Activated T-cell treated with anti-CD3 and anti-CD28 coated beads, Interleukin-2, amount 50 U/mL, for 1 hour (primary cell): Measurements from ENCODE around the gene CFAP73.

Experiments used
- DNase-seq: peaks from one replicate; pipeline ENCODE4 v3.0.0-alpha.2; 2020

The CFAP73 gene

DNA sequence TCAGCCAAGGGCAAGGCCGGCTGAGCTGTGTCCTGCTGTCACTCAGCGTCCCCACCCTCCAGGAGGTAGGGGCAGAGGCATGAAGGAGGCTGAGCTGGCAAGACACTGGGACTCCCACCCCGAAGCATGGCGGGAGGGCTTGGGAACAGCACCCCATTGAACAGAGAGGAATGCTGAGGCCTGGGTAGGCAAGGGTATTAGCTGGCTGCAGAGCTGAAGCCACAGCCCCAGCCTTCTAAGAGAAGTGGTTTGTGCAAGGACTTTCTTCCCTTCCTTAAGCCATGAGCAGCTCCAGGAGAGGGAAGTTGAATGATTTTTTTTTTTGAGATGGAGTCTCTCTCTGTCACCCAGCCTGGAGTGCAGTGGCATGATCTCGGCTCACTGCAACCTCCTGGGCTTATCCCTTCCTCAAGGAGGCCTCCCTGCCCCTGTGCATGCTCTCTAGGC is 6.6 kb upstream of the CFAP73 start:
- DNase-seq, result no peak

DNA sequence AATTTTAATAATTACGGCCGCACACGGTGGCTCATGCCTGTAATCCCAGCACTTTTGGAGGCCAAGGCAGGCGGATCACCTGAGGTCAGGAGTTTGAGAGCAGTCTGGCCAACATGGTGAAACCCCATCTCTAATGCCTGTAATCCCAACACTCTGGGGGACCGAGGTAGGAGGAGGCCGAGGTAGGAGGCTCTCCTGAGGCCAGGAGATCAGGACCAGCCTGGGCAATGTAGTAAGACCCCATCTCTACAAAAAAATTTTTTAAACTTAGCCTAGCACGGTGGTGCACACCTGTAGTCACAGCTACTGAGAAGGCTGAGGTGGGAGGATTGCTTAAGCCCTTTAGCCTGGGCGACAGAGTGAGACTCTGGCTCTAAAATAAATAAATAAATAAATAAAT is 5.6 kb upstream of the CFAP73 start:
- no peak for DNase-seq

DNA sequence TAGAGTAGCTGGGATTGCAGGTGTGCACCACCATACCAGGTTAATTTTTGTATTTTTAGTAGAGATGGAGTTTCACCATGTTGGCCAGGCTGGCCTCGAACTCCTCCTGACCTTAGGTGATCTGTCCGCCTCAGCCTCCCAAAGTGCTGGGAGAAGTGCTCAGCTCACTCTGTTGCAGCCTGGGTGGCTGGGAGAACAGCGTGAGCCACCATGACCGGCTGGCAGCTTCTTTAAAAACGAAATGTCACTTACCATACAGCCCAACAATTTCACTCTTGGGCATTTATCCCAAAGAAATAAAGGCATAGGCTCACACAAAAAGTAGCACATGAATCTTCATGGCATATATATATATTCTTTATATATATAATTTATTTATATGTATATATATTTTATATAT is 4.7 kb upstream of the CFAP73 start:
- DNase-seq, result no peak

DNA sequence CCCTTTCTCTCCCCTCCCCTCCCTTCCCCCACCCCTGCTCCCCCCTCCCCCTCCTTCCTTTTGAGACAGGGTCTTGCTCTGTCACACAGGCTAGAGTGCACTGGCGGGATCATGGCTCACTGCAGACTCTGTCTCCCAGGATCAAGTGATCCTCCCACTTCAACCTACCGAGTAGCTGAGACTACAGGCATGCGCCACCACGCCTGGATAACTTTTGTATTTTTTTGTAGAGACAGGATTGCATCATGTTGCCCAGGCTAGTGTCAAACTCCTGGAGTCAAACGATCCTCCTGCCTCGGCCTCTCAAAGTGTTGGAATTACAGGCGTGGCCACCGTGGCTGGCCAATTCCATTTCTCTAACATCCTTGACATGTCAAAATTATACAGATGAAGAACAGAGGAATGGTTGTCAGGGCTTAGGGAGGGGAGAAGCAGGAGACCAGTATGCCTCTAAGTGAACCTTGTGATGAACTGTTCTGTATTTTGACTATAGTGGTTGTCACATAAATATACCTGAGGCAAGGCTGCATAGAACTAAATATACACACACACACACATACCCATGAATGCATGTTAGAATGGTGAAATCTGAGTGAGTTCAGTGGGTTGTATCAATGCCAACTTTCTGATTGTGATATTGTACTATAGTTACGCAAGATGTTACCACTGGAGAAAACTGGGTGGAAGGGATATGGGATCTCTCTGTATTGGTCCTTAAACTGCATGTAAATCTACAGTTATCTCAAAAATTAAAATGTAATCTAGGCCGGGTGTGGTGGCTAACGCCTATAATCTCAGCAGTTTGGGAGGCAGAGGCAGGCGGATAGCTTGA is 3.6 kb upstream of the CFAP73 start:
- no peak for DNase-seq

DNA sequence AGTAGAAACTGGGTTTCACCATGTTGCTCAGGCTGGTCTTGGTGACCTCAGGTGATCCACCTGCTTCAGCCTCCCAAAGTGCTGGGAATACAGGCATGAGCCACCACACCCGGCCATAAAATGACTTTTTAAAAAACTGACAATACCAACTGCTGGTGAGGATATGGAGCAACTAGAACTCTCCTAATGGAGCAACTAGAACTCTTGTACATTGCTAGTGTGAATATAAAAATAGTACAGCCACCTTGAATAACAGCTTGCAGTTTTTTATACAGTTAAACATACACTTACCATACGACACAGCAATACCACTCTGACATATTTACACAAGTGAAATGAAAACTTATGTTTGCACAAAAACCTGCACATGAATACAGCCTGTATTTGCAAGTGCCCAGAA is 2.5 kb upstream of the CFAP73 start:
- DNase-seq, result no peak

DNA sequence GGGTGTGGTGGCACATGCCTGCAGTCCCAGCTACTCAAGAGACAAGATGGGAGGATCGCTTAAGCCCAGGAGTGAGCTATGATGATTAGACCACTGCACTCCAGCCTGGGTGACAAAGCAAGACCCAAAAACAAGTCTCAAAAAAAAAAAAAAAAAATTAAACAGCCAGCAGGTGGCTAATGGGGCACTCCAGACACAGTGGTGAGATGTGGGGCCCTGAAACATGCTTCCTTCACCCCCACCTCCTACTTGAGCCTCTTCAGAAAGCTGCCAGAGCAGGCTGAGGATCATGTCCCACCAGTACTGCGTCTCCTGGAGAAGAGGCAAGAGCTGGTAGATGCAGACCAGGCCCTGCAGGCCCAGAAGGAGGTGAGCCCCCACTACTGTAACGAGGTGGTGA is 2.1 kb downstream of the CFAP73 start:
- DNase-seq, result no peak

DNA sequence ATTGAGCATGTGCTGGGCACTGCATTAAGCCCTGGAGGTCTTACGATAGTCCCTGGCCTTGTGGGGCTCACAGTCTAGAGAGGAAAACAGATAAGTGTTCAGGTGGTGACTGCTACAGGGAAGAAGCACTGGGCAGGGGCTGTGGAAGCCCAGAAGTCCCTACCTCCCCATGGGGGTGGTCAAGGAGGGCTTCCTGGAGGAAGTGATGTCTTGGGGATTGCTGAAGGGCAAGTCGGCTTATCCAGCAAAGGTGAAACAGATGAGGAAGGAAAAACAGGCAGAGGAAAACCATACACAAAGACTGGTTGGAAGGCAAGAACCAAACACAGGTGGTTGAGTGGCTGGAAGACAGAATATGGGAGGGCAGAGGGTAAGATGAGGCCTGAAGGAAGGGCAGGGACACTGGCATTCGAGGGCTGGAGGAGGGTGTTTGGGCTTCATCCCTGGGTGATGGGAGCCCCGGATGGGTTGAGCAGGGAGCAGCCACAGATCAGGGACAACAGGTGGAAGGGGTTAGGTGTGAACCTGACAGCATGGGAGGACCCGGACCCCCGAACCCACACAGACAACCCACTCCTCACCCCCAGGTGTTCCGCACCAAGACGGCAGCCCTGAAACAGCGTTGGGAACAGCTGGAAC is 2.8 kb downstream of the CFAP73 start:
- no peak for DNase-seq

DNA sequence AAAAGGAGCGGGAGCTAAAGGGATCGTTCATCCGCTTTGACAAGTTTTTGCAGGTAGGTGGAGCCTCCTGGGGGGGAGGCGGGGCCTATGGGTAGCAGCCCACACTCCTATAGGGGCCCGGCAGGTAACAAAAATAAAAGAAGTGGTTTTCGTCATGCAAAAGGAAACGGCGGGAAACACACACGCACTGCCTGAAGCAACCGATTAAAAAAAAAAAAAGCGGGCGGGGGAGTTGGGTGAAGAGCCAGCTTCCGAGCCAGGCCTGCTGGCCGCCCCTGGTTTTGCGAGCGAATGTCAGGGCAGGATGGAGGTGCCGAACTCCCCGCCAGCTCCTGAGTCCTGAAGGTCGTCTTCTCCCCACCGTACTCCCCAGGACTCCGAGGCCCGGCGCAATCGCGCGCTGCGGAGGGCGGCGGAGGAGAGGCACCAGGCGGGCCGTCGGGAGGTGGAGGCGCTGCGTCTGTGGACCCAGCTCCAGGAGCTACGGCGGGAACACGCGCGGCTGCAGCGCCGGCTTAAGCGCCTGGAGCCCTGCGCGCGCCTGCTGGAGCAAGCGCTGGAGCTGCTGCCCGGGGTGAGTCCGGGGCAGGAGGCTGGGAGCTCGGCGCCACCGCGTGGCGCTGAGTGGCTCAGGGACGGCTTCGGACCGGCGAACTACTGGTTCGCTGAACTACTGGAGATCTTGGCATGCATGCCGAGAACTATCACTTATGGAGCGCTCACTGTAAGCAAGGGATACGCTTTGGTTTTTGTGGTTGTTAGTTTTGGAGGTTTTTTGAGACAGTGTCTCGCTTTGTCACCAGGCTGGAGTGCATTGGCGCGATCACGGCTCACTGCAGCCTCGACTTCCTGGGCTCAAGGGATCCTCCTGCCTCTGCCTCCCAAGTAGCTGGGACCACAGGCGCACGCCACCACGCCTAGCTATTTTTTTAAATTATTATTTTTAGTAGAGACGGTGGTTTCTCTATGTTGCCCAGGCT is 3.6 kb downstream of the CFAP73 start:
- DNase-seq, result peak; percentile 74

DNA sequence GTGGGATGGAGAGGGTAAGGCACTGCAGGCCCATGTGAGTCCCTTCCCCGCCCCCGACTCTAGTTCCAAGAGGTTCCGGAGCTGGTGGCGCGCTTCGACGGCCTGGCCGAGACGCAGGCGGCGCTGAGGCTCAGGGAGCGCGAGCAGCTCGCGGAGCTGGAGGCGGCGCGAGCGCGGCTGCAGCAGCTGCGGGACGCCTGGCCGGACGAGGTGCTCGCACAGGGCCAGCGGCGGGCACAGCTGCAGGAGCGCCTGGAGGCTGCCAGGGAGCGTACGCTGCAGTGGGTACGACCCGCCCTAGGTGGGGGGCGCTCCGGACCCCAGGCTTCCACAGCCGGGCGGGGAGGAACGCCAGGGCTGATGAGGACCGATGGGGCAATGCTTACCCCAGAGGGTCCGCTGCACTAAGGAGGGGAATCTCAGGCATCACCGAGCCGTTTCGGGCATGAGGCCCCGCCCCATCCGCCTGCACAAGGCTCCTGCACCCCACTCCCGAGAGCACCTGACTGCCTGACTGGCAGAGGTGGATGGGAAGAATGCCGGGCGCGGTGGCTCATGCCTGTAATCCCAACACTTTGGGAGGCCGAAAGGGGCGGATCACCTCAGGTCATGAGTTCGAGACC is 4.9 kb downstream of the CFAP73 start:
- peak; percentile 40 for DNase-seq

DNA sequence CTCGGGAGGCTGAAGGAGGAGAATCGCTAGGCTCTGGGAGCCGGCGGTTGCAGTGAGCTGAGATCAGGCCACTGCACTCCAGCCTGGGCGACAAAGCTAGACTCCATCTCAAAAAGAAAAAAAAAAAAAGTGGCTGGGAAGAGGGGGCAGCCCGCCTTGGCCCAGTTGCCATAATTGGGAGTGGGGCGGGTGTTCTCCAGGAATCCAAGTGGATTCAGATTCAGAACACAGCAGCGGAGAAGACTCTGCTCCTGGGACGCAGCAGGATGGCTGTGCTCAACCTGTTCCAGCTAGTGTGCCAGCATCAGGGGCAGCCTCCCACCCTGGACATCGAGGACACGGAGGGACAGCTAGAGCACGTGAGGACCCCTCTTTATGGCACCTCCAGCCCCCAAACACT is 5.5 kb downstream of the CFAP73 start:
- no peak for DNase-seq

DNA sequence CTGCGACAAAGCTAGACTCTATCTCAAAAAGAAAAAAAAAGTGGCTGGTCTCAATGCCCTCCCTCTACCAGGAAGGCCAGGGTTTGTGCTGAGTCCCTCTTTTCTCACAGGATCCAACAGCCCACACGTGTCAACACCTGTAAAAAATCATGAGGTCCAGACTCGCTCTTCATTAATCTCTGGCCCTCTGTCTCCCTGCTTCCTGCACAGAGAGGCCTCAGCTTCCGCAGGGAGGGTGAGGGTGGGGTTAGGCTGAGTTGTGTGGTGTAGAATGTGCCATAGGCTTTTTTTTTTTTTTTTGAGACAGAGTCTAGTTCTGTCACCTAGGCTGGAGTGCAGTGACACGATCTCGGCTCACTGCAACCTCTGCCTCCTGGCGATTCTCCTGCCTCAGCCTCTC is 6.1 kb downstream of the CFAP73 start:
- DNase-seq, result no peak

DNA sequence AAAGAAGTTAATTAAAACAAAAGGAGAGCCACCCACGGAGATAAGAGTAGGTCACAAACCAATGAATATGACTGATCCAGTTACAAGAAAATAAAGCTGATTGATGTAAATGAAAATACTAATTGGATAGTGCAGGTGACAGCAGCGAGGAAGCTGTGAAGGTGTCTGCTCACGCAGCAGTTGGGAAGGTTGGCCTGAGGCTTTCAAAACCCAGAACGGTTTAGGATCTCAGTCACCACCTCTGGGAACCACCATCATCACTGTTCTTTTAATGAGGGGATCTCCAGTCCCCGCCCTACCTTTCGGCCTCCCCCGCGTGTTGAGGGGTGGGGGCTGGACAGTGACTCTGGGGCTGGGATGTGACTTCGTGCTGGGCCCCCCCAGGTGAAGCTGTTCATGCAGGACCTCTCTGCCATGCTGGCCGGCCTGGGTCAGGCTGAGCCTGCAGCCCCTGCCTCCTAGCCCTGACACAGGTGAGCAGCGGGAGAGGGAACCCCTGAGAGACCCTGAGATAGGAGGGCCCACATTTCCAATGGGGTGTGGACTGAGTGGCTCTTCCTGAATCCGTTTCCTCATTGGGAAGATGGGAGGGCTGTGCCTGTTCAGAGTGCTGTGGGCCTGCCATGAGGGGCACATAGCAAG is 7.8 kb downstream of the CFAP73 start:
- no peak for DNase-seq

DNA sequence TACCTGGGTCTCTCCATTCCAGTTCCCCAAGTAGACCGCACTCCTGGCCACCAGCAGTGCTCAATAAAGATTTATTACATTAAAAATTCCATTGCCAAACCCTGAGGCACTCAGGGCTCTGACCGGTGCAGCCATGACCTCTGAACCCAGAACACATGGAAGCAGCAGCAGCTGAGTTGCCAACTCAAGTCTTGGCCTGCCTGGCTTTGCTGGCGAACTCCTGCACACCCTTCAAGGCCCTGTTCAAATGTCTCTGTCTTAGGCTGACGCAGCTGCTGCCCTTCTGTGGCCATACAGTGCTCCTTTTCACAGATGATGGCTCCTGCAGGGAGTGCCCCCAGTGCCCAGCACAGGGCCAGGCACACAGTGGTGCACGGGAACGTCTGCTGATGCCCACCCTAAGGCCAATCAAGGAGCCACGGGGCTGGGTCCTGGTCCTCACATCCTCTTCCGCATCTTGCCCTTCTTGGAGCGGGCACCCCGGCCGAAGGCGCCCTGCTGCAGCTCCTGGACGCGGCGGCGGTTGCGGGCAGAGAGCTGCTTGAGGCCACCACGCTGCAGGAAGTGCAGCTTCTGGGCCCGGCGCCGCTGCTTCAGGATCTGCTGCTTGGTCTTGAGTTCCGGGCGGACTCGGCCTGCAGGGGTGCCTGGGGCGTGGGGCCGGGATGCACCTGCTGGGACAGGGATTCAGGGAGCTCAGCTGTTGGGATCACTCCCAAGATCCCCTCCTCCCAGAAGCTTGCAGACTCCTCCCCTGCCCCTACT is 9.1 kb downstream of the CFAP73 start:
- DNase-seq, result no peak

DNA sequence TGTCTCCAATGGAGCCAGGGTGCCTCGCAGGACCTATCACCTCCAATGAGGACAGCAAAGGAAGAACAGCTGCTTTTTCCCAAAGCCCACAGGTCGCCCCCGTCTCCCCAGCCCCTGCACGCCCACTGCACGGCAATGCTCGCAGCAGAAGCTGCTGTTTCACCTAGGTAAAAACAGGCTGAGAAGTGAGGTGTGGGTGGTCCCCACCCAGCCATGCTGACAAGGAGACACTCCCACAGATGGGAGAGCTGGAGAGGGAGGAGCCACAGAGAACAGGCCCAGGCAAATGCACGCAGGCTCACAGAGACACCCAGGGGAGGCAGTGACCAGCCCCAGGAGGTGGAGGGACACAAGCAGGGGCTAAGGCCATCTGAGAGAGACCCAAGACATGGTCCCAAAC is 10.4 kb downstream of the CFAP73 start:
- no peak for DNase-seq

DNA sequence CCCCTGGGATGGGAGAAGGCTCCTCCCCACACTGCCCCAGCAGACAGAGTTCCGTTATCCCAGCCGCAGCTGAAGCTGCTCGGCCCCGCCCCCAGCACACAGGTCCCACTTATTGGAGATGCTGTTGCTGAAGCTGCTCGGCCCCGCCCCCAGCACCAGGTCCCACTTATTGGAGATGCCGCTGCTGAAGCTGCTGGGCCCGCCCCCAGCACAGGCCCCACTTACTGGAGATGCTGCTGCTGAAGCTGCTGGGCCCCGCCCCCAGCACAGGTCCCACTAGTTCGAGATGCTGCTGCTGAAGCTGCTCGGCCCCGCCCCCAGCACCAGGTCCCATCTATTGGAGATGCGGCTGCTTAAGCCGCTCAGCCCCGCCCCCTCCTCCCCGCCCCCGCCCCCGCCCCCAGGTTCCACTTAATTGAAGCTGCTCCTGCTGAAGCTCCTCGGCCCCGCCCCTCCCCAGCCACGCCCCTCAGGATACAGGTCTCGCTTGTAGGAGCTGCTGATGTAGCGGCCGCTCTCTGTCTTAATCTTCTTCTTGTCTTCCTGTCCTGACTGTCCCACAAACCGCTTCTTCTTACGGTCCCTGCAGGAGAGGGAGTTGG is 12.0 kb downstream of the CFAP73 start:
- DNase-seq, result no peak

DNA sequence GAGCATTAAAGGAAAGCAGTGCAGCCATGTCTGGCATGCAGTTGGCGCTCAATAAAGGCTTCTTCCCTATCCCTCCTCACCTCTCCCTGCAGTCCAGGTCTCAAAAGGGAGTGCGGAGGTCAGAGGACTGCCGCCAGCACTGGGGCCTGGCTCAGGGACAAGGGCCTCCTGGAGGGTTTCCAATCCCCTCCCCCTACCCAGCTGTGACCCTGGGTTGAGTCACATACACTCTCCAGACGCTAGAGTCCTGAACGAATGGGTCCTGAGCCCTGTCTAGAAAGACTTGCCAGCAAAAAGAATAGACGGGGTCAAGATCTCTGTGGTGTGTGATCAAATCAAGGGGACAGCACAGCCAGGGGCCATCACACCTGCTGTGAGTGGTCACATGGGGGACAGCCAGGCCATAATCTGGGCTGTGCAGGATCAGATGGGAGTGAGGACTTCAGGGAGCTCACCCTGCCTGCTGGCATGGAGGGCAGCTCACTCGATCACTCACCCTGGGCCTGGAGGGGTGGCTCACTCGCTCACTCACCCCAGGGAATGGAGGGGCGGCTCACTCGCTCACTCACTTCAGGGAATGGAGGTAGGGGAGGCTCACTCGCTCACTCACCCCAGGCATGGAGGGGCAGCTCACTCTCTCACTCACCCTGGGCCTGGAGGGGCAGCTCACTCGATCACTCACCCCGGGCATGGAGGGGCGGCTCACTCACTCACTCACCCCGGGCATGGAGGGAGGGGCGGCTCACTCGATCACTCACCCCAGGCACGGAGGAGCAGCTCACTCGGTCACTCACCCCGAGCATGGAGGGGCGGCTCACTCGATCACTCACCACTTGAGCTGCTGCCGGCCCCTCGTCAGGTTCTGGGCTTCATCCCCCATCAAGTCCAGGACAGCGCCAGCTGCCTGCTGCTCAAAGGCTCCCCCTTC is 12.8 kb downstream of the CFAP73 start:
- DNase-seq, result no peak

DNA sequence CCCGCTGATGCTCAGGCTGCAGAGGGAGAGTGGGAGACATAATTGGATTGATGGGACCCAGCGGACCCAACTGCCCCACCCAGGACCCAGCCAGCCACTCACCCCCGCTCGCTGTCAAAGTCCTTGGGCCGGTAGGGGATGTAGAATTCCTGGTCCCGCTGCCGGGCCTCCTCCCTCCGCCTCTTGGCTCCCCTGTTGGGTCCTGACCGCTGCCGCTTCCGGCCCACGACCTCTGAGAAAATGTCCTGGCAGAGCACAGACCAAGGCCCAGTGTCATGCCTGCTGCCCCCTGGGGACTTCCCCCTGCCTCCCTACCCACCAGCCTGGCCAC is 13.5 kb downstream of the CFAP73 start:
- no peak for DNase-seq

DNA sequence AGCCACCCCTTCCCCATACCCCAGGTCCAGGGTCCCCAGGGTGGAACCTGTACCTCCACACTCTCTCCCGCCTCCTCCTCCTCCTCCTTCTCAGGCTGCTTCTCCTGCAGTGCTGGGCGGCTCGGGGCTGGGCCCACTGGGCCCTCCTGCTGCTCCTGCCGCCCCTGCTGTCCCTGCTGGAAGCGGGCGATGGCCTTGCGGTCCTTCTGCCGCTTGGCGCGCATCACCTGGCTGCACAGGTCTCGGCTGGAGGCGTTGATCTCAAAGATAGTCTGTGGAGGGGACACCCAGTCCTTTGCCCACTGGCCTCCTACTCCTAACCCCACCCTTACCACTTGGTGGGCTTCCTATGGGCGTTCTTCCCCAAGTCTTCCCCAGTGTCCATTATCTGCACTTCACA is 14.5 kb downstream of the CFAP73 start:
- no peak for DNase-seq

DNA sequence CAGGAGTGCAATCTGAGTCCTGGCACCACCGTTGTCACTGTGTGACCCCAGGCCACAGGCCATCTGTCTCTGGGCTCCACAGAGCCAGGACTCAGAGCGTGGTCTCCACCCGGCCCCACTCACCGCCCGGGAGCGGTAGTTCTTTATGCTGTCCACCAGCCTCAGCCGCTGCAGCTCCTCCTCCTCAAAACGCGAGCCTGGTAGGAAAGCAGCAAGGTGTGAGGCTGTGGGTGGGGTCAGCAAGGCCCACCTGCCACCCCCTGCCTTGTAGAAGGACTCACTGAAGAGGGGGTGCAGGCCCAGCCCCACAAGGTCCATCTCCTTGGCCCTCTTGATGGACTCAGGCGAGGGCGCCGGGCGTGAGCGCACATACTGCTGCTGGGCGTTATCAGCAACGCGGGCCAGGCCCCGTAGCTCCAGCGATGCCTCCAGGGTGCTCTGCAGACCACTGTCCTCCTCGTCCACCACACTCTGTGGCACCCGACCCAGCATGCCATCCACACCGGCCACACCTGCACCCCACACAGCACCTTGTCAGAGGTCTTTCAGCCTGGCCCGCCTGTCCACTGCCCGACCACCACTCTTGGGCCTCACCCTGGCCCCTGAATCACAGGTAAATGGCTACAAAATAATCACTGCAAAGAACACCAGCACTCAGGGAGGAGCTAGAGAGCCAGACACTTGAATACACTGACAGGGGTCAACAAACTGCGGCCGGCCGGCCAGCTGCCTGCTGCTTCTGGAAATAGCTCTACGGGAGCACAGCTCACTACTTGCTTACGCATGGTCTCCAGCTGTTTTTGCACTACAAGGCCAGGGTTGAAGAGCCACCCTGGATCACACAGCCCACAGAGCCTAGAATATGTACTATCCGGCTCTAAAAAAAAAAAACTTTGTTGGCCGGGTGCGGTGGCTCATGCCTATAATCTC is 16.3 kb downstream of the CFAP73 start:
- no peak for DNase-seq
